HG02798 (cell line): ENCODE data around the gene SERPINE1.
"Not testable (repeated sequence)": the region's sequence is repeated elsewhere in the genome, so short reads cannot be mapped to it uniquely, and the experiment has no call there.

ENCODE experiments used
- ATAC-seq: cut with Tn5 transposase; IDR thresholded peaks from one replicate; pipeline ENCODE4 v1.9.1; 2021; ENCODE audit warnings: mild to moderate bottlenecking; ENCODE audit not compliant: unreplicated experiment, poor library complexity

SERPINE1 gene

GRCh38 chr7:101100858-101101847 lies 25.8 kb upstream of the SERPINE1 start:
- no peak for ATAC-seq

GRCh38 chr7:101102026-101102425 lies 24.9 kb upstream of the SERPINE1 start:
- ATAC-seq, result no peak

GRCh38 chr7:101103701-101104100 lies 23.2 kb upstream of the SERPINE1 start:
- ATAC-seq, result not testable (repeated sequence)

- ATAC-seq, result no peak
Measured at GRCh38 chr7:101104193-101104713, 22.7 kb upstream of the SERPINE1 start.

GRCh38 chr7:101104799-101105198 lies 22.1 kb upstream of the SERPINE1 start:
- no peak for ATAC-seq

GRCh38 chr7:101105248-101105647 lies 21.7 kb upstream of the SERPINE1 start:
- ATAC-seq, result not testable (repeated sequence)

- no peak for ATAC-seq
Measured at GRCh38 chr7:101106386-101106785, 20.5 kb upstream of the SERPINE1 start.

GRCh38 chr7:101108330-101108857 lies 18.5 kb upstream of the SERPINE1 start:
- peak; percentile 71 for ATAC-seq

- ATAC-seq, result no peak
Measured at GRCh38 chr7:101108961-101109360, 17.9 kb upstream of the SERPINE1 start.

- ATAC-seq, result no peak
Measured at GRCh38 chr7:101109368-101109767, 17.5 kb upstream of the SERPINE1 start.

- no peak for ATAC-seq
Measured at GRCh38 chr7:101111261-101111660, 15.6 kb upstream of the SERPINE1 start.

- ATAC-seq, result no peak
Measured at GRCh38 chr7:101112233-101112632, 14.7 kb upstream of the SERPINE1 start.

GRCh38 chr7:101113140-101113539 lies 13.8 kb upstream of the SERPINE1 start:
- not testable (repeated sequence) for ATAC-seq

- no peak for ATAC-seq
Measured at GRCh38 chr7:101113836-101114235, 13.1 kb upstream of the SERPINE1 start.

GRCh38 chr7:101114492-101114891 lies 12.4 kb upstream of the SERPINE1 start:
- no peak for ATAC-seq

GRCh38 chr7:101115215-101115614 lies 11.7 kb upstream of the SERPINE1 start:
- no peak for ATAC-seq

GRCh38 chr7:101116898-101117297 lies 10.0 kb upstream of the SERPINE1 start:
- no peak for ATAC-seq

- no peak for ATAC-seq
Measured at GRCh38 chr7:101118856-101119255, 8.0 kb upstream of the SERPINE1 start.

GRCh38 chr7:101119876-101120275 lies 7.0 kb upstream of the SERPINE1 start:
- no peak for ATAC-seq

- no peak for ATAC-seq
Measured at GRCh38 chr7:101120315-101120714, 6.6 kb upstream of the SERPINE1 start.

- ATAC-seq, result not testable (repeated sequence)
Measured at GRCh38 chr7:101121631-101121990, 5.3 kb upstream of the SERPINE1 start.
